Activated effector memory CD4-positive, alpha-beta T cell treated with Interleukin-2 at 50 U/mL for 16 hours (primary cell): ENCODE data around the gene NCL.
"Not testable (repeated sequence)": the region's sequence is repeated elsewhere in the genome, so short reads cannot be mapped to it uniquely, and the experiment has no call there.

ENCODE experiments used
- DNase-seq: peaks from one replicate; pipeline ENCODE4 v3.0.0-alpha.2; 2020

The NCL gene

DNA sequence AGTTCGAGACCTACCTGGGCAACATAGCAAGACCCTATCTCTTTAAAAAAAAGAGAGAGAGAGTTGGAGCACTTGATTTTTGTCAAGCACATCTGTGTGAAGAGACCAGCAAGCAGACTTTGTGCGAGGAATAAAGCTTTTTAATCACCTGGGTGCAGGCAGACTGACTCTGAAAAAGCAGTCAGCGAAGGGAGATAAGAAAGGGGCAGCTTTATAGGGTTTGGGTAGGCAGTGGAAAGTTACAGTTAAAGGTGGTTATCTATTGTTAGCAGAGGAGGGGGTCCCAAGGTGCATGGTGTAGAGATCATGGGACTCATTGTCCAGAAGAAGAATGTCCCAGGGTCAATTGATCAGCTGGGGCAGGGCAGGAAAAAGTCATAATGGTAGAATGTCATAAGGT, 34.4 kb downstream of the NCL start:
- DNase-seq = no peak

- DNase-seq = no peak
Measured at GRCh38 chr2:231429152-231429551, 35.1 kb downstream of the NCL start.

DNA sequence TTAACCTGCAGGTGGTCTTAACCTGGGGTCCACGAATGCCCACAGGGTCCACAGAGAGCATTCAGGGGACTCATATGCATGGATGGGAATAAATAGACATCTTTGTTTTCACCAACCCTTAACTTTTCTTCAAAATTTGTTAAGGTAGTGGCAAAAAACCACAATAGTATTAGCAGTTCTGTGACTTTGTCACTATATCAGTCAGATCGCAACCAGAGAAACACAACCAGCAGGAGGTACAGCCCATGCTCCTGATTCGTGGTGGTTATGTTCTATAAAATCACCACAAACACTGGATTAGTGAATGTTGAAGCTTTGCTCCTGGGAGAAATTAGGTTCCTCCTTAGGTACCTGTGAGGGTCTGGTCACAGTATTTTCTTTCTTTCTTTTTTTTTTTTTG, 37.2 kb downstream of the NCL start:
- DNase-seq = no peak

DNA sequence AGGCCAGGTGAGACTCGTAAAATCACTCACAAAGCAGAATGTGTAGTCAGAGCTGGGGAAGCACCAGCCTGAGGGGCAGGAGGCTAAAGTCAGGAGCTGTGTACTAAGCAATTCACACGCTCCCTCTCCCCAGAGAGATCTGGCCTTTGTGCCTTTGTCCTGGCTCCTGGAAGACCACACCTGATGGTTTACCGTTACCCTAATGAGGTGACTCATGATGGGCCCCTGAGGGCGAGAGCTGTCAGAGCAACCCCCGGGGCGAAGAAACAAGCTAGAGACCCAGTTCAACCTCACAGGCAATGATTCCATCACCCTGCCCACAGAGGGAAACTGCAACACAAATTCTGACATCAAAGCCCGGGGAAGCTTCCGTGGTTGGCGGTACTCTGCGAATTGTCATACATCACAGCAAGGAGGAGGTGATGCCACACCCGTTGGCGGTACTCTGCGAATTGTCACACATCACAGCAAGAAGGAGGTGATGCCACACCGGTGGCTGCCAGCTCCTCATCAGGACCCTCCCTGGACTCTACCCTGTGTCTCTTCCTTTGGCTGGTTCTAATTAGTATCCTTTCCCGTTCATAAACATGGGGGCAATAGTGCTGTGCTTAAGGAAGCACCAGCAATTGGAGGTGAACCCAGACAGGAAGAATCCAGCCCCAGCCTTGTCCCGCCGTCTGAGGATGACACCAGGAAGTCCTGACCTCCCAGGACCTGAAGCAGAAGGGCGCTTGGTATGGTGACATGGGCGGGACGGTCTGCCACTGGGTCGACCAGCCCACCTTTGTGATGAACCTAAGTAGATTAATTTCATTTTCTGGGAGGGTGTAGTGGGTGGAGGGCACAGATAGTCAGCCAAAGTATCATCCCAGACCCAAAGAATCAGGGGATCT, 38.2 kb downstream of the NCL start:
- DNase-seq = no peak

DNA sequence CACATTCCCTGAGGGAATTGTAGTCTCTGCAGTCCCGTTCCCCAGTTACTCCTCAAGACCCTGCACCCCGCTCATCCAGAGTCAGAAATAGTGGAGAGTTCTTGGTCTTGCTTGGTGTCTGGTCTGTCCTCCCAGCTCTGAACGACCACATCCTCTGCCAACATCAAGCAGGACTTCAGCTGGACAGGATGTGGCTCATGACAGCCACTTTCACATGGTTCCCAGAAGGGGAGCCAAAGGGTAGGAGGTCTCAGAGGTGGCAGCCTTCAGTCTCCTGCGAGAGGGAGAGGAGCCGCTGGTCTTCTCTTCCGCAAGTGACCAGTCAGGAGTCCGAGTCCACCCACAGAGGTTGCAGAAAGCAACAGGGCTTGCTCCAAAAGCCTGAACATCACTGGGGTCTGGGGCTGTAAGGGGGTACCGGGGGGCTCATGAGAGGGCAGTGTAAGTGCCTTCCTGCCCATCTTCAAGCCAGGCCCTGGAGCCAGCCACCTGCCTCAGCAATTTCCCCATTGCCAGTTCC, 38.9 kb downstream of the NCL start:
- no peak for DNase-seq

DNA sequence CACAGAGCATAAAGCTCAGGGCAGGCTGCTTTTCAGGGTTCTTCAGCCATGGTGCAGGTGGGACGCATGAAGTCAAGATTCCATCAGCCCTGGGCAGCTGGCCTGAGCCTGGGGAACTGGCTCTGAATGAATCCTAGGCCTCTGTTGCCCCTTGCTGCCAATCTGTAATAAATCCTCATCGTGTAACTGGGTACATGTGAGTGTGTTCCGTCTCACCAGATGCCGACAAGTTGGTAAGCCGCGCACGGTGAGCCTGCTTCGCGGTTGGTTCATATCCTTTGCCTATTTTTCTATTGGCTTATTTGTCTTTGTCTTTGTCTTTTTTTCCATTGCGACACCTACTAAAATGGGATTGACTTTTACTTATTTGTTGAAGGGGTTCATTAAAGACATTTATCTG, 41.1 kb downstream of the NCL start:
- DNase-seq = no peak

GRCh38 chr2:231422056-231422455, 42.2 kb downstream of the NCL start:
- DNase-seq = no peak

DNA sequence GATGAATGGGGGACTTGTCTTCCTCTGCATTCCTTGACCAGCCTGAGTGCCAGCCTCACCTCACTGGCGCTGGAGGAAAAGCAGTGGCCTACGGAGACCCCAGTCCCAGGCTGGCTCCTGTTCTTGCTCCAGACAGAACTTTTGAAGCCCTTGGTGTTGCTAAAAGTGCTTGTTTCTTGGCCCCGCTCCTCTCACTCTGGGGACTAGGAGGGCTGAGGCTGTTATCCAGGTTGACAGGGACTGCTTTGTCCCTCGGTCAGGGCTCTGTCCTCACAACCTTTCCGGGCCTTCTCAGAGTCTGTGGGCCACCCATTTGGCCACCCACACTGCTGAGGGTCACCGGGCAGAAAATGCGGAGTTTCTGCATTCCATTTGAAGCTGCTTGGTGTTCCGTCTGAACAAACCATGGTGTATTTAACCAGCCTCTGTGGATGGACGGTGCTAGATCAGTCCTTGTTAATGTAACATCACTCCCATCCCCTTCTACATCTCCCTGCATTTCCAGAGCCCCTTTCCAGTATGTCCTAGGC, 43.2 kb downstream of the NCL start:
- no peak for DNase-seq

DNA sequence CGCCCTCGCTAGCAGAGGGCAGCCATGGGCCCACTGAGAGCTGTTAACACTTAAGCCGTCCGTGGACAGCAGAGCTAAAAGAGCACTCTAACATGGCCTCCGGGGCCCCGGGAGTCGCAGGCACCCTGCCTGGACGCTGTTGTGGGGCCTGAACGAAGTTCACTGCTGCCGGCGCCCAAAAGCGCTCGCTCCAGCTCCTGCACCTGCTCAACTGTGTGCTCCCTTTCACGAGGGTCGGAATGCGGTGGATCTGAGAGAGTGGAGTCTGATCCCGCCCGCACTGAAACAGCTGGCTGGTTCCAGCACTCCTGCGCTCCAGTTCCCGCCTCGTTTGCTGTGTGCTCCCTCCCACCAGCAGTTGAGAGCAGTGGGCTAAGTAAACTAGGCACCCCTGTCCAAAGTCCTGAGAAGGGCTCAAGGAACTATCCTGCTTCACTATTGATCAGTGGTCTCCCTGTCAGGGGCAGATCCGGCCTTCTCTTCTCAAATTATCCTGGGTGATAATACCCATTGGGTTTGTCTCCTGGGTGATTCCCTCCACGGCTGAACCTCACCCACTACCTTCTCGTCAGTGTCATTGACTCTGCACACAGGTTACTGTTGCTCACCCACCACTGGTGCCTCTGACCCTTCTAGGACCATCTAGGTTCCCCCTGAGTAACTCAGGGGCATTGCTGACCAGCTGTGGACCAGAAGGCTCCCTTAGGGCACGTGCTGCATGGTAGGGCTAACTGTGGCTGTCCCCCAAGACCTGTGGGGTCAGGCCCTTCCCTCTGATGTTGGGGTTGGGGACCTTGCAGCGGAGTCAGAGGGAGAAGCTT, 45.3 kb downstream of the NCL start:
- no peak for DNase-seq

GRCh38 chr2:231415029-231415428, 49.3 kb downstream of the NCL start:
- DNase-seq = no peak

DNA sequence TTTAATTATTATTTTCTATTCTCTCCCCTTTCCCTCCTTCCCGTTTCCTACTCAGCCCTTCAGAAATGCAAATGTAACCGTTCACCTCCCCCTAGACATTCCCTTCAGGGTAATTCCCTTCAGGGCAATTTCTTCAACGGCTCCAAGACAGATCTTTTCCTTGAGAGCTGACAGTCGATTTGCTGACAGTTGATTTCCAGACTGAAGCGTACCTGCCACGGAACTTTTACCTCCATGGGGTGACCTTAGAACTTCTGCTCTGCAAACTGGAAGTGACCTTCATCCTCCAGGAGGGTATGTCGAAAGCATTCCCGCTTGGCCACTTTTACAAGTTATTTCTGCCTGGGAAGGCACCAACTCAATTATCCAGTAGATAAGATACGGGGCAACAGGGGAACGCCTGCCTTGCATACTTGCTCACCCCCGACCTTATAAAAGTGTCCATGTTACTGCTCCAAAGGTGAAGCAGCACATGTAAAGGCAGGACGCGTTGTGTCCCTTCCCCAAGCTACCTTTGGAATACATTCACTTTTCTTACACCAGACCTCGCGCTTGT, 50.3 kb downstream of the NCL start:
- DNase-seq = no peak

- no peak for DNase-seq
Measured at GRCh38 chr2:231413456-231413855, 50.8 kb downstream of the NCL start.

DNA sequence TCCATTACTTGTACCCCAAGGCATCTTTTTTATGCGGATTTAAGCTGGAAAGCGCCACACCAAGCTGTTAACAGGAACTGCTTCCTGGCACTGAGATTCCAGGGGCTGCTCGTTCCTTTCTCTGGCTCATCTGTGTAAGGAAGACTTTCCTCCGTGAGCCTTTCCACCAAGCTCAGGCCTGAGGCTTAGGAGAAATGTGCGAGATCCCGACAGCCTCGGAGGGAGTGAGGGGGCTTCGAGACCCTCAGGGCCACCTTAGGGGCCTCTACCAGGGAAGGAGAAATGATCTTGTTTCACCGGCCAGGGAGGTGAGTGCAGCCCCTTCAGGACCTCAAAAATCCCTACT, 51.7 kb downstream of the NCL start:
- DNase-seq = no peak

GRCh38 chr2:231411831-231412617, 52.3 kb downstream of the NCL start:
- no peak for DNase-seq

DNA sequence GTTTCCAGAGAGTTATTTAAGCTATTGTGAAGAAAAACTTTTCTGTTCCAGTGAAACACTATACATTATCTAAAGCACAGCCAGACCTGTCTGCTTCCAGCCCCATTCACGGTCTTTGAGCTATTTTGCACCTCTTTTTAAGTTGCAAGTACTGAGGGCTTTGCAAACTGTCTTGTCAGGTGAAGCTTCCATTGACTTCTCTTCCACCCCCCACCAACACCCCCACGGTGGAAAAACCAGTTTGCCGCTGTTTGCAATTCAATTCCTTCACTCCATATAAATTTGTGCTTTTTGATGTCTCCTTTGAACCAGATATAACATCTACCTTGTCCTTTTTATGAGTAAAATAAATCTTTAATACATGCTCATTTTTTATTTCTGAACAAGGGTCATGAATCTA, 53.0 kb downstream of the NCL start:
- no peak for DNase-seq

DNA sequence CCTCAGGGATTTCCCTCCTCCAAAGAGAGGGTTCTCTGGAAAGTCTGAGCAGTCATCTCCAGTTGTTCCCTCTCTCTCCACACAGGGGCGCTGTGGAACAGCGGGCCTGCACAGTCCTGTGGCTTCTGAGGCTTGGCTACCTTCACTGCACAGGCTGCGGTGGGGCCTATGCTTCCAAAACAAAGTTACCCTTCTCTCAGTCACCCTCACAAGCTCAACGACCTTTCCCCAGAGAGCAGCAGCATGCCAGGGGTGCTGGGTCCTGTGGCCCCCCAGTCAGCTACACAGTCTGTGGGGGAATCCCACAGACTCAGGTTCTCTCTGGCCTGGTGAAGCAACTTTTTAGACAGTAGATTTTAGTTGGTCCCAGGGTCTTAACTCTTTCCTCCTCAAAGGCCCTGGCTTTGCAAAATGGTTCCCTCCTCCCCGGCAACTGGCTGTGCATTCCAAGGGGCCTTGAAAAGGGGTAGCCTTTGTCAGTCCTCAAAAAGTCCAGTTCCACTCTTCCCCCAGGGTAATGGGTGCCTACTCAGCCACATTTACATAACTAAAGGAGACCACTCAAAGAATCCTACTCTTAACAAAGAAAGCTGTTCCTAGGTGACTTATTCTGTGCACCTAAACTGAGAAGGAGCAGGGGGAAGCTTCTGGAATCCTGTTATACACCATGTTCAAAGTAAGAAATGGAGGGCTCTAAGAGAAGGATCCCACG, 53.8 kb downstream of the NCL start:
- DNase-seq = no peak

DNA sequence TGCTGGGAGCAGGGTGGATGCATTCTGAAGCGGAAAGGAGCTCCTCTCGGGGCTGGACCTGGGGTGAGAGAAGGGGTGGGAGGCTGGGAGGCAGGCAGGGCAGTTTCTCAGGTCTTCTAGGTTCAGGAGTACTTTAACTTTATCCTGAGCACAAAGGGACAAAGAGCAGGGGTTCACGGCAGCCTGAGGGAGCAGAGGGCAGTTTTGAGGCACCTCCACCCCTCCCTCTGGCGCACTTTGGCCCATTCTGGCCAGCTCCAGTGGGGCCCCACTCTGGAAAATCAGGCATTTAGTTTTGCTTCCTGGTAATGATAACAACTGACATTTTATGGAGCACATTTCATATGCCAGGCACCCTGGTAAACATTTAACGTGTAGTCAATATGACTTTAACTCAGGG, 54.5 kb downstream of the NCL start:
- no peak for DNase-seq

DNA sequence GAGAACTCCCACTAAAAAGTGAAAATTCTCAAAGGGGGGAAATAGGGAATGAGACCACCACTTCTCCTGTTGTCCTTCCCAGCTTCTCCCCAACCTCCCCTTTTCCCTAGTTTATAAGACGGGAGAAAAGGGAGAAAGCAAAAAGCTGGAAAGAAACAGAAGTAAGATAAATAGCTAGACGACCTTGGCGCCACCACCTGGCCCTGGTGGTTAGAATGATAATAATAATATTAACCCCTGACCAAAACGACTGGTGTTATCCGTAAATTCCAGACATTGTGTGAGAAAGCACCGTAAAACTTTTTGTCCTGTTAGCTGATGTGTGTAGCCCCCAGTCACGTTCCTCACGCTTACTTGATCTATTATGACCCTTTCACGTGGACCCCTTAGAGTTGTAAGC, 56.0 kb downstream of the NCL start:
- DNase-seq = not testable (repeated sequence)

DNA sequence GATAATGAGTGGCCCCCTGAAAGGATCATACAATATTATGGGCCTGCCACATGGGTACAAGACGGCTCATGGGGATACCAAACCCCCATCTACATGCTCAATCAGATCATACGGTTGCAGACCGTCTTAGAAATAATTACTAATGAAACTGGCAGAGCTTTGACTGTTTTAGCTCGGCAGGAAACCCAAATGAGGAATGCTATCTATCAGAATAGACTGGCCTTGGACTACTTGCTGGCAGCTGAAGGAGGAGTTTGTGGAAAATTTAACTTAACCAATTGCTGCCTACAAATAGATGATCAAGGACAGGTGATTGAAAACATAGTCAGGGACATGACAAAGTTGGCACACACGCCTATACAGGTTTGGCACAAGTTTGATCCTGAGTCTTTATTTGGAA, 56.6 kb downstream of the NCL start:
- not testable (repeated sequence) for DNase-seq

DNA sequence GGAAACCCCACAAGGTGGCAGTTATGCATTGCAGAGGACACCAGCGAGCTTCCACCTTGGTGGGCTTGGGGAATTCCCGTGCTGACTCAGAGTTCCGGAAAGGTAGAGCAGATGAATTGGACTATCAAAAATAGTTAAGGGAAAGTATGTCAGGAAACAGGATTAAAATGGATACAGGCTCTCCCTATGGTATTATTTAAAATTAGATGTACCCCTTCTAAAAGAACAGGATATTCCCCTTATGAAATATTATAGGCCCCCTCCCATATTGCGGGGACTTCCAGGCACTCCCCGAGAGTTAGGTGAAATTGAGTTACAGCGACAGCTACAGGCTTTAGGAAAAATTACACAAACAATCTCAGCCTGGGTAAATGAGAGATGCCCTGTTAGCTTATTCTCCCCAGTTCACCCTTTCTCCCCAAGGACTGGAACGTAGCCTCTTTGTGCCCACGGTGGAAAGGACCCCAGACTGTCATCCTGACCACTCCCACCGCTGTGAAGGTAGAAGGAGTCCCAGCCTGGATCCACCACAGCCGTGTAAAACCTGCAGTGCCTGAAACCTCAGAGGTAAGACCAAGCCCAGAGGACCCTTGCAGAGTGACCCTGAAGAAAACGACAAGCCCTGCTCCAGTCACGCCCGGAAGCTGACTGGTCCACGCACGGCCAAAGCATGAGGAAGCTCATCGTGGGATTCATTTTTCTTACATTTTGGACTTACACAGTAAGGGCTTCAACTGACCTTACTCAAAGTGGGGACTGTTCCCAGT, 58.5 kb downstream of the NCL start:
- not testable (repeated sequence) for DNase-seq

- not testable (repeated sequence) for DNase-seq
Measured at GRCh38 chr2:231404183-231404578, 60.1 kb downstream of the NCL start.
